ENCODE data around the gene MBOAT2.
"Not testable (repeated sequence)": the region's sequence is repeated elsewhere in the genome, so short reads cannot be mapped to it uniquely, and the experiment has no call there.

The MBOAT2 gene

GRCh38 chr2:8932702-8933101, 70.8 kb downstream of the MBOAT2 start:
- FAIRE-seq: no peak
- no peak for TF ChIP-seq POLR2AphosphoS5 (IDR thresholded peaks at IDR 0.05; ENCODE audit: low read depth, low read length)
- TF ChIP-seq TAF1 (IDR thresholded peaks at IDR 0.05; ENCODE audit: borderline replicate concordance, low read depth, low read length): no peak
- no peak for TF ChIP-seq POLR2A (IDR thresholded peaks at IDR 0.05; ENCODE audit: low read depth, low read length)
- no peak for DNase-seq (ENCODE audit: insufficient read length)

GRCh38 chr2:8930185-8930584, 73.3 kb downstream of the MBOAT2 start:
- not testable (repeated sequence) for DNase-seq (ENCODE audit: insufficient read length); FAIRE-seq

GRCh38 chr2:8929128-8929527, 74.4 kb downstream of the MBOAT2 start:
- no peak for FAIRE-seq
- no peak for DNase-seq (ENCODE audit: insufficient read length)
- no peak for TF ChIP-seq TAF1 (IDR thresholded peaks at IDR 0.05; ENCODE audit: borderline replicate concordance, low read depth, low read length)
- no peak for TF ChIP-seq POLR2A (IDR thresholded peaks at IDR 0.05; ENCODE audit: low read depth, low read length)
- no peak for TF ChIP-seq POLR2AphosphoS5 (IDR thresholded peaks at IDR 0.05; ENCODE audit: low read depth, low read length)

- FAIRE-seq (no peak), DNase-seq (ENCODE audit: insufficient read length) (no peak)
- no peak for TF ChIP-seq POLR2AphosphoS5 (IDR thresholded peaks at IDR 0.05; ENCODE audit: low read depth, low read length)
- TF ChIP-seq TAF1 (IDR thresholded peaks at IDR 0.05; ENCODE audit: borderline replicate concordance, low read depth, low read length): no peak
- no peak for TF ChIP-seq POLR2A (IDR thresholded peaks at IDR 0.05; ENCODE audit: low read depth, low read length)
These were observed 75.7 kb downstream of the MBOAT2 start for GRCh38 chr2:8927510-8928455.

- DNase-seq (ENCODE audit: insufficient read length) (no peak), FAIRE-seq (no peak)
These were observed 77.1 kb downstream of the MBOAT2 start for GRCh38 chr2:8926356-8926755.

GRCh38 chr2:8925411-8925810, 78.1 kb downstream of the MBOAT2 start:
- TF ChIP-seq POLR2AphosphoS5 (IDR thresholded peaks at IDR 0.05; ENCODE audit: low read depth, low read length) (no peak), TAF1 (IDR thresholded peaks at IDR 0.05; ENCODE audit: borderline replicate concordance, low read depth, low read length) (no peak), POLR2A (IDR thresholded peaks at IDR 0.05; ENCODE audit: low read depth, low read length) (no peak)
- DNase-seq (ENCODE audit: insufficient read length): no peak
- FAIRE-seq: no peak

More at GRCh38 chr2:8926356-8926755, 77.1 kb downstream of the MBOAT2 start:
- TF ChIP-seq POLR2A (IDR thresholded peaks at IDR 0.05; ENCODE audit: low read depth, low read length): no peak
- no peak for TF ChIP-seq TAF1 (IDR thresholded peaks at IDR 0.05; ENCODE audit: borderline replicate concordance, low read depth, low read length)
- no peak for TF ChIP-seq POLR2AphosphoS5 (IDR thresholded peaks at IDR 0.05; ENCODE audit: low read depth, low read length)

GRCh38 chr2:8923183-8923582, 80.3 kb downstream of the MBOAT2 start:
- FAIRE-seq: no peak
- no peak for TF ChIP-seq TAF1 (IDR thresholded peaks at IDR 0.05; ENCODE audit: borderline replicate concordance, low read depth, low read length)
- TF ChIP-seq POLR2A (IDR thresholded peaks at IDR 0.05; ENCODE audit: low read depth, low read length): no peak
- TF ChIP-seq POLR2AphosphoS5 (IDR thresholded peaks at IDR 0.05; ENCODE audit: low read depth, low read length): no peak
- DNase-seq (ENCODE audit: insufficient read length): no peak

GRCh38 chr2:8922431-8922830, 81.1 kb downstream of the MBOAT2 start:
- TF ChIP-seq POLR2AphosphoS5 (IDR thresholded peaks at IDR 0.05; ENCODE audit: low read depth, low read length) (no peak), POLR2A (IDR thresholded peaks at IDR 0.05; ENCODE audit: low read depth, low read length) (no peak), TAF1 (IDR thresholded peaks at IDR 0.05; ENCODE audit: borderline replicate concordance, low read depth, low read length) (no peak)
- no peak for FAIRE-seq

GRCh38 chr2:8918412-8918811, 85.1 kb downstream of the MBOAT2 start:
- DNase-seq (ENCODE audit: insufficient read length) (no peak), FAIRE-seq (no peak)
- TF ChIP-seq POLR2AphosphoS5 (IDR thresholded peaks at IDR 0.05; ENCODE audit: low read depth, low read length) (no peak), POLR2A (IDR thresholded peaks at IDR 0.05; ENCODE audit: low read depth, low read length) (no peak), TAF1 (IDR thresholded peaks at IDR 0.05; ENCODE audit: borderline replicate concordance, low read depth, low read length) (no peak)

More at GRCh38 chr2:8922431-8922830, 81.1 kb downstream of the MBOAT2 start:
- no peak for DNase-seq (ENCODE audit: insufficient read length)

- no peak for FAIRE-seq
- no peak for DNase-seq (ENCODE audit: insufficient read length)
- no peak for TF ChIP-seq POLR2A (IDR thresholded peaks at IDR 0.05; ENCODE audit: low read depth, low read length)
These were observed 87.5 kb downstream of the MBOAT2 start for GRCh38 chr2:8915941-8916340.

GRCh38 chr2:8913767-8914166, 89.7 kb downstream of the MBOAT2 start:
- DNase-seq (ENCODE audit: insufficient read length): not testable (repeated sequence)
- peak; percentile 33 for FAIRE-seq

GRCh38 chr2:8907764-8908288, 95.7 kb downstream of the MBOAT2 start:
- FAIRE-seq (no peak), DNase-seq (ENCODE audit: insufficient read length) (no peak)
- TF ChIP-seq POLR2AphosphoS5 (IDR thresholded peaks at IDR 0.05; ENCODE audit: low read depth, low read length): no peak
- TF ChIP-seq POLR2A (IDR thresholded peaks at IDR 0.05; ENCODE audit: low read depth, low read length): no peak
- TF ChIP-seq TAF1 (IDR thresholded peaks at IDR 0.05; ENCODE audit: borderline replicate concordance, low read depth, low read length): no peak

GRCh38 chr2:8903924-8904323, 99.6 kb downstream of the MBOAT2 start:
- DNase-seq (ENCODE audit: insufficient read length); FAIRE-seq: not testable (repeated sequence)

- not testable (repeated sequence) for DNase-seq (ENCODE audit: insufficient read length); FAIRE-seq
These were observed 100.7 kb downstream of the MBOAT2 start for GRCh38 chr2:8902757-8903156.

- not testable (repeated sequence) for FAIRE-seq; DNase-seq (ENCODE audit: insufficient read length)
These were observed 106.3 kb downstream of the MBOAT2 start for GRCh38 chr2:8897206-8897605.

- not testable (repeated sequence) for FAIRE-seq; DNase-seq (ENCODE audit: insufficient read length)
These were observed 106.8 kb downstream of the MBOAT2 start for GRCh38 chr2:8896671-8897070.

- not testable (repeated sequence) for DNase-seq (ENCODE audit: insufficient read length); FAIRE-seq
These were observed 108.2 kb downstream of the MBOAT2 start for GRCh38 chr2:8895087-8895912.
